ENCODE results near the gene ADAP1. TPM values are rescaled to one million over a fixed set of nuclear protein-coding genes. Genes with fewer than 3 reads are reported as not detected.

Gene ADAP1
- total and polyA plus RNA-seq, 2 of the 13 experiments (the other 11 are each of a cell fraction or from before 2014, with no cell fraction given), result 10.5 to 24.6 TPM

GRCh38 chr7:992709-993607 lies 38.5 kb upstream of the ADAP1 start (continued):
- TF ChIP-seq SNAPC4 (CRISPR knock-in tag; IDR thresholded peaks at IDR 0.05) (no peak), PRMT3 (CRISPR knock-in tag; IDR thresholded peaks at IDR 0.05; ENCODE audit: borderline replicate concordance, low read depth) (peak; percentile 22; the same call in 1 of the 2 replicates), AKAP8 (CRISPR knock-in tag; IDR thresholded peaks at IDR 0.05) (peak; percentile 100), ZNF33A (CRISPR knock-in tag; IDR thresholded peaks at IDR 0.05; ENCODE audit: borderline replicate concordance) (no peak), SMARCE1 (IDR thresholded peaks at IDR 0.05; ENCODE audit: borderline replicate concordance) (no peak), FOSL2 (CRISPR knock-in tag; IDR thresholded peaks at IDR 0.05) (peak; percentile 59; the same call in 1 of the 2 replicates), ISX (CRISPR knock-in tag; conservative IDR thresholded peaks at IDR 0.05) (no peak), MAFG (CRISPR knock-in tag; IDR thresholded peaks at IDR 0.05) (no peak), REXO4 (CRISPR knock-in tag; IDR thresholded peaks at IDR 0.05; ENCODE audit: borderline replicate concordance) (0 out of 2 replicates have a peak, but pooled peaks have one; percentile 43), ZSCAN12 (CRISPR knock-in tag; IDR thresholded peaks at IDR 0.05) (no peak), XBP1 (CRISPR knock-in tag; IDR thresholded peaks at IDR 0.05) (no peak), FOXK2 (IDR thresholded peaks at IDR 0.05) (no peak), ZNF34 (CRISPR knock-in tag; IDR thresholded peaks at IDR 0.05; ENCODE audit: borderline replicate concordance) (0 out of 2 replicates have a peak, but pooled peaks have one; percentile 41), HNF4G (IDR thresholded peaks at IDR 0.05; ENCODE audit: borderline replicate concordance, low read depth, low read length) (peak; percentile 94), HNF4G (CRISPR knock-in tag; IDR thresholded peaks at IDR 0.05; ENCODE audit: borderline replicate concordance, low read depth) (peak; percentile 83), KDM4B (CRISPR knock-in tag; IDR thresholded peaks at IDR 0.05) (no peak), ZNF296 (CRISPR knock-in tag; conservative IDR thresholded peaks at IDR 0.05) (peak; percentile 72; the same call in 1 of the 2 replicates), TEAD2 (CRISPR knock-in tag; IDR thresholded peaks at IDR 0.05) (no peak), THAP11 (CRISPR knock-in tag; IDR thresholded peaks at IDR 0.05) (peak; percentile 75), BORCS8-MEF2B (CRISPR knock-in tag; IDR thresholded peaks at IDR 0.05) (no peak)
- TF ChIP-seq, protein P1, sequence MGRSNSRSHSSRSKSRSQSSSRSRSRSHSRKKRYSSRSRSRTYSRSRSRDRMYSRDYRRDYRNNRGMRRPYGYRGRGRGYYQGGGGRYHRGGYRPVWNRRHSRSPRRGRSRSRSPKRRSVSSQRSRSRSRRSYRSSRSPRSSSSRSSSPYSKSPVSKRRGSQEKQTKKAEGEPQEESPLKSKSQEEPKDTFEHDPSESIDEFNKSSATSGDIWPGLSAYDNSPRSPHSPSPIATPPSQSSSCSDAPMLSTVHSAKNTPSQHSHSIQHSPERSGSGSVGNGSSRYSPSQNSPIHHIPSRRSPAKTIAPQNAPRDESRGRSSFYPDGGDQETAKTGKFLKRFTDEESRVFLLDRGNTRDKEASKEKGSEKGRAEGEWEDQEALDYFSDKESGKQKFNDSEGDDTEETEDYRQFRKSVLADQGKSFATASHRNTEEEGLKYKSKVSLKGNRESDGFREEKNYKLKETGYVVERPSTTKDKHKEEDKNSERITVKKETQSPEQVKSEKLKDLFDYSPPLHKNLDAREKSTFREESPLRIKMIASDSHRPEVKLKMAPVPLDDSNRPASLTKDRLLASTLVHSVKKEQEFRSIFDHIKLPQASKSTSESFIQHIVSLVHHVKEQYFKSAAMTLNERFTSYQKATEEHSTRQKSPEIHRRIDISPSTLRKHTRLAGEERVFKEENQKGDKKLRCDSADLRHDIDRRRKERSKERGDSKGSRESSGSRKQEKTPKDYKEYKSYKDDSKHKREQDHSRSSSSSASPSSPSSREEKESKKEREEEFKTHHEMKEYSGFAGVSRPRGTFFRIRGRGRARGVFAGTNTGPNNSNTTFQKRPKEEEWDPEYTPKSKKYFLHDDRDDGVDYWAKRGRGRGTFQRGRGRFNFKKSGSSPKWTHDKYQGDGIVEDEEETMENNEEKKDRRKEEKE (IDR thresholded peaks at IDR 0.05), result no peak
